Dedifferentiated amniotic fluid mesenchymal stem cell (primary cell): ENCODE results near the gene SH3TC2.

ENCODE experiments used
- DNase-seq: peaks from one replicate; pipeline ENCODE4 v3.0.0-alpha.2; 2016; ENCODE audit errors: extremely low spot score

The SH3TC2 gene

DNA sequence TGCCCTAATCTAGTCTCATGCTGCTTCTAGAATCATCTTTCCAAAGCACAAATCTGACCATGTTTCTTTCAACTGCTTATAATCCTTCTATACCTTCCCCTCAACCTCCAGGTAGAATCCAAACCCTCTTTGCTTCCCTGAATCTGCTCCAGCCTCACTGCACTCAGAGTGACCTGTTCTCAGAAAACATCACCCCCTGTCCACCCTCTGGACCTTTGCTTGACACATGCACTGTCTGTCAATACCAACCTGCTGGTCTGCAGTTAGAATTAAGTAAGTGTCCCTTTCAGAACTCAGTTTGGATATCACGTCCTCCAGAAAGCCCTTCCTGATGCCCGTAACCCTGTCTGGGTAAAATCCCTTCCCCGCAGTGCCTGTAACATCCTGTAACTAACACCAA lies 63.1 kb downstream of the SH3TC2 start:
- no peak for DNase-seq

DNA sequence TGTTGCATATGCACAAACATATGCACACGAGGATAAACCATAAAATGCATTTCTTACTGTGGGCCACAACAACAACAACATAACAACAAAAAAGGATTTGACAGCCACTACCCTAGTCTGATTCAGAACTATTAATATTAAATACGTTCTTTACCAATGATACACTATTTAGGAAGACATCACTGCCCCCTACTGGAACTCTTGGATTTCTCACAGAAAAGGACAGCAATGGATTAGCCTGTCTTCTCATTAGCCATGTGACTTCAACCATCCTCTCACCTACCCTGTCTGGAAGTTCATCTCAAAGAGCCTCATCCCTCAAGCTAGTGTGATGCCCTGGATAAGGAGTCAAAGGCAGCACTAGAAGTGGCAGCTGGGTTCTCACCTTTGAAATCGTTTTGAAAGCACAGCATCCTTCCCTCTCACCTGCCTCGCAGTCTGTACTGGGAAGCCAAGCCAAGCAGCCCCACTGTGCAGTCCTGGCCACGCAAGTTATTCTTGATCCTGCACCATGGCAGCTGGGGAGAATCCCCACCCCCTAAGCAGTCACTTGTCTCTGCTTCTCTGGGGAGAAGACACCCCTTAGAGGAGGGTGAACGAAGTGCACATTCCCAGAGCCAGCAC lies 64.6 kb downstream of the SH3TC2 start:
- peak; percentile 66 for DNase-seq

DNA sequence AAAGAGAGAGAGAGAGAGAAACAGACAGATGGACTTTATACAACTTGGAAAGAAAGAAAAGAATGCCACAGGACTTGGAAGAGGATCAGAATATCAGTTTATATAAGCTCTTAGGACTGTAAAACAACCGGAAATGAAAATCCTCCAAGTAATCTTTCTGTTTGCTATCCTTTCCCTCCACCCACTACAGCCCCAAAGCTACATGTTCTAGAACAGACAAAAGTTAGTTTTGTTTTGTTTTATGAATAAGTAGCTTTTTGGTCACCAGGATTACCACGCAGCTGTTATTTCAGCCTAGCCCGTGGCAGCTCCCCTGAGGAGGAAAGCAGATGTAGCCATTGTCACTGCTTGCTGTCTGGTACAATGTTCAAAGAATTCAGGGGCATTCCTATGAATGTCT lies 66.6 kb downstream of the SH3TC2 start:
- peak; percentile 45 for DNase-seq

DNA sequence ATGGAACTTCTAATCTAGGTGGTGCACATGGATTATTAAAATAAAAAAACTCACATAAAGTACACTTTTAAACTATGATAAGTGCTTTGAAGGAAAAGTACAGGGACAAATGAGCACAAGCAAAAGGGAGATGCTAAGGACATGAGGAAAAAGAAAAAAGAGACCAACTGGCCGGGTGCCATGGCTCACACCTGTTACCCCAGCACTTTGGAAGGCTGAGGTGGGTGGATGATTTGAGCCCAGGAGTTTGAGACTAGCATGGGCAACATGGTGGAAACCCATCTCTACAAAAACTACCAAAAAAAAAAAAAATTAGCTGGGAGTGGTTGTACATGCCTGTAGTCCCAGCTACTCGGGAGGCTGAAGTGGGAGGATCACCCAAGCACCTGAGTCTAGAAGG lies 67.1 kb downstream of the SH3TC2 start:
- DNase-seq: no peak

DNA sequence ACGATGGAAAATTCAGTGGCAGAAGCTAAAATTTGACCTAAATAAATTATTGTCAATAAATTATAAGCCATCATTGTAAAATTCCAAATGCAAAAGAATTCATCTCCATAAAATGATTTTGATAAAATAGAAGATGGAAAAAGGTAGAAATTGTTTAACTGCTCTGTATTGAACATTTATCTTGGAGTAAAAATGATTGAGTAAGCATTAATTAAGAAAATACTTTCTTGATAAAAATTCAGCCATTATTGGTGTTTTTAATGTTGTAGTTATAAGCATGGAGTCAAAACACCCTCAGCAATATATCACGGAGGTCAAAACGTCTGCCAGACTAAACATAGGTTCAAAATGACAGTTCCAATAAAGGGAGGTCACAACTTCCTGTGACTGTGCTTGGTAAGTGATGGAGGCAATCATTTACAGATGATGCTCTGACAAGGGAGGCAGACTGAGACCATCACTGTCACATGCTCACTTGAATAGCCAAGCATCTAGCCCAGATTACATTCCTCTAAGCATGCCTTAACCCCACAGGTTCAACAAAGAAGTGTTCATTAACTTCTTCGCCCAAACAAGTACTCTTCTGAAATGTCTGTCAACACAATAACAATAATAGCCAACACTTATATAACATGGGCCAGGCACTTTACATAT lies 69.5 kb downstream of the SH3TC2 start:
- no peak for DNase-seq

DNA sequence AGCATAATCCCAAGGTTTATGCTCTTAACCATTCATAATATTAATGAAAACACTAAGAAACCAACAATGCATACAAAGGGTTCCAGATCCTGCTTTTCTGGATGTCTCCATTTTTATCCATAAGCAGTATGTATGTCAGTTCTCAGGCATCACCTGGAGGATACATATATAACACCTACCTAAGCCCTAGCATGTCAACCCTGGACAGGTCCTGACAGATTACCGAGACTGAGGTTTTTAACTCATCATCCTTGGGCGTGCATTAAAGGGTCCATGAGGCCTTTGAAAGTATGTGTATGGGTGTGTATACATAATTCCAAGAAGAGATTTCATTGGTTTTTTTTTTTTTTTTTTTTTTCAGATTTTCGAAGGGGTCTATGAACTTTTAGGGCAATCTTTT lies 70.6 kb downstream of the SH3TC2 start:
- no peak for DNase-seq

DNA sequence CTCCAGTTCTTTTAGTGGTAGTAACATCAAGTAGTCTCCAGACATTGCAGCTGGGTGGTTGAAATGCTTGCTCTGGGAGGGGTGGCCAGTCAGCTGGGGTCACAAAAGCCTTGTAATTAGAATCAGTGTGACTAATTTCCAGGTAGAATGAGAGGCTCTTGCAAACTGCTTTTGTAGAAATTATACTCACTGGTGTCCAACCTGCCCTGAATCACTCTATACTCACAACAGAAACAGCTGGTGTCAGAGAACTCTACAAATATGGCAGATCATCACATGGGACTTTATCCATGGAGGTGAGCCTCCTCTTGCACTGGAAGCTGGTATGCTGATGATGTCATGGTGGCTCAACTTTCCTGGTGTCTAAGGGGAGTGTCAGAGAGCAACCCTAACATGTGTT lies 71.3 kb downstream of the SH3TC2 start:
- DNase-seq: no peak

DNA sequence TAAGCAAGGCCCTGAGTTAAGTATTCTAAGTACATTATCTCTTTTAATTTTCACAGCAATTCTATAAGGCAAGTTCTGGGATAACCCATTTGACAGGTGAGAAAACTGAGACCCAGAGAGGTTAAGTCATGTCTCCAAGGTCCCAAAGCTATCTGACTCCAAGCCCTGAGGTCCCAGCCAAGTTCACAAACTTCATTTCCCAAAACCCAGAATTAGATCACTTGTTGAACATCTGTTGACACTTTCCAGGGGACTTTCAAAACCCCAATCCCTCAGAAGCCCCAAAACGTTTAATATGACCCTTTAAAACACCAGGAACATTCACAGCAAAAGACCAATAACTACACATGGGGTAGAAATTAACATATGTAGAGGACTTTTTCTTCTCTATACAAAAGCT lies 72.0 kb downstream of the SH3TC2 start:
- DNase-seq: no peak

DNA sequence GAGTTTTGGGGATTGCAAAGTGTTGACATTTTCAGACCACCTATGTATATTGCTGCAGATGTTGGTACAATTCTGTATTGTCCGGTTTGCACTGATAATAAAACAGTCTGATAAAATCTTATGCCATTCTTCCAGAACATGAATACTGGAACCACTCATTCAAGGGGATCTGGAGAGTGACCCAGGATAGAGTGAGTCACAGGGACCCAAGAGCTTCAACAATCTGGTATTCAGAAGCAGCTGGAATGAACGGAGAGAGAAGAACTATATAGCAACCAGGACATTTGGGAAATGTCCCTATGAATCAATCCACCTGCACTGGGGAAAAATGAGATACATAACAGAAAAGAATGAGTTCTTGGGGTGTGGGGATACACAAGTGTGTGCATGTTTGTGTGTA lies 73.3 kb downstream of the SH3TC2 start:
- DNase-seq: no peak

DNA sequence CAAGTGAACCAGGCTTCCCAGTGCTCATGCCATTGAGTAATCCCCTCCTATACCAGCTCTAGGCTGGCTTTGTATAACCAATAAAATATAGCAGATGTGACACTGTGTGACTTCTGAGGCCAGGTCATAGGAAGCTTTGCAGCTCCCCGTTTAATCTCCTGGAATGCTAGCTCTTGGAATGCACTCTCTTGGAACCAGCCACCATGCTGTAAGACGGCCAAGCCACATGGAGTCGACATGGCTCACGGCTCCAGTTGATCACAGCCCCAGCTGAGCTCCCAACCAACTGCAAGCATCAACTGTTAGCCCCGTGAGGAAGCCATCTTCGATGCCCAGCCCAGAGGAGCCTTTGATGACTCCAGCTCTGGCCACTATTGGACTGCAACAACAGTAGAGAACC lies 74.5 kb downstream of the SH3TC2 start:
- no peak for DNase-seq

DNA sequence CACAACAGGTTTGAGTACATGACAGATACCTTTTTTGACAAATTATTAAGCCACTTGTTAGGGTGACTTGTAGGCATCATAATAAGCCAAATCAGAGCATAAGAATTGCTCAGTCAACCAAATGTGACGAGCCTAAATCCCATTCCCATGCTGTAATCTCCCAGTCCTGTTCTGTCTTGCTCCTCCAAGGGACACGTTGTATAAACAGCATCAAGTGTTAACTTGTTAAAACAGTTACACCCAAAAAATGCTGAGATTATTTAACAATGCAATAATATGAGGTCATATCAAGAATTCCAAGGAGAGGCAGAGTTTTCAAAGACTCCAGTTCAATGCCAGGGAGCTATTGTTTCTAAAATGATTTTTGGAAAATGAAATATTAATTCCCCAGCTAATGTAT lies 76.2 kb downstream of the SH3TC2 start:
- no peak for DNase-seq

DNA sequence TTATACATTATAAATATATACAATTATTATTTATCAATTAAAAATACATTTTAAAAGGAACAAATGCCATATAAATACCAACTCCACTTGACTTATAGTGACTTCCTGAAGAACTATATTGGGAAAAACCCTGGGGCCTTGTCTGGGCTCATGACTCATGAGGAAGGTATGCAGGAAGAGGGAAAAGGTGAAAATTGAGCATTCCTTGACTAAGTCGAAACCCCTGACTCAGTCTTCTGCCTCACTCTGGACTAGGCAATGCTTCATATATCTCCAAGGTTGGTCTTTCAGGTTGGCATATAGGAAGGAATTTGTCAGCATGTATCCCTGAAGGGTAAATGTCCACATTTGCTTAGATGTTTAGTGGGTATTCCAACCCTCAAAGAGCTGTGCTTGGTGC lies 78.5 kb downstream of the SH3TC2 start:
- no peak for DNase-seq

DNA sequence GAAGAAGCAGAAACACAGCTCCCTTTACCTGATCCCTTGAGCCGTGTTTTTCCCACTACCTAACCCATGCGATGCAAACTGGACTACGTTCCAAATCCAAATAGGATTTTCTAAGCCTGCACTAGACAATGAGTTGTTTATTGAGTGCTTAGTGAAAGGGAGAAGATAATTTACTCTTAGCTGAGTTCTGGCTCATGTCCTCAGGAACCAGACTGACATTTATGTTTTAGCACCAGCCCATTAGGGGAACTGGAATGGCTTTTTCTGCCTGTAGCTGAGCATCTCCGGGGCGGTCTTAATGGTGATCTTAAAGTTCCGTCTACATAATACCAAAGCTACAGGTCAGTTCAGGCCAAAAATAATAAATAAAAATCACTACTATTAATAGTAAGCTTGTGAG lies 81.5 kb downstream of the SH3TC2 start:
- DNase-seq: no peak

DNA sequence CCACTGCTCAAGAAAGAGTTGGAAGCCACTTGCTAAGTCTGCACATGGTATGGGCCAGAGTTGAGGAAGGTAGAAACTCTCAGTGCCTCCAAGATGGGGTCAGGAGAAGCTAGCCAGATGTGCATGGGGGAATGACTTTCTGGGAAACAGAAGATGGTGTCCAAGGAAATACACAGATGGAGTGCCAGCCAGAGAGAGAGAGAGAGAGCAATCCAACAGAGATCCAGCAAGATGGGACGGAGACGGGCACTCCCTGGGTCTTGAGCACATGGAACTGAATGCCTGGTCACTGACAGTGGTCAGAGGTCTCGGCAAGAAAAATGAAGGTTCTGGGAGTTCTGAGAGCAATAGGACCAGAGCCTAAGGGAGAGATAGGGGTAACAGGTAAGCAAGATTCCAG lies 82.1 kb downstream of the SH3TC2 start:
- no peak for DNase-seq

DNA sequence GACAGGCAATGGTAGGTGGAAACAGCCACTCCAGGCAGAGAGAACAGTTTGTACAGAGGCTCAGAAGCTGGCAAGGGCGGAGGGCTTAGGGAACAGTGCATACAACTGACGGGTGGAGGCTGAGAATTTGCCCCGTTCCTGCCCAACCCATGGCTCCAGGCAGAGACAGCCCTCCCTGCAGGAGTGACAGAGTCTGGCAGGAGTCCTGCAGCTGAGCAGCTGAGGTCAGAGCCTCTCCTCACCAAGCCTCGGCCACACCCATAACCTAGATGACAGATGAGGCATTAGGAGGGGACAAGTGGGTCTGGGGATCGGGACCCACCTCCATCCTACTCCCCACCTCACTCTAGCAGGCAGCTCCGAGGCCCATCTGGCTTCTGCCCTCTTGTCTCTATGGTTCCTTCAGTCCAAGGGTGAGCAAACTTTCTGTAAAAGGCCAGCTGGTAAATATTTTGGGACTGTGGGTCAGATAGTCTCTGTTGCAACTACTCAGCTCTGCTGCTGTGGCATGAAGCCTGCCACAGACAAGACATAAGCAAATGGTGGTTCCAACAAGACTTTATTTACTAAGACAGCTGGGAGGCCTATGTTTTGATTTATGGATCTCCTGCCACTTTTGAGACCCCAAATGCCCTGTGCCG lies 83.7 kb downstream of the SH3TC2 start:
- no peak for DNase-seq

DNA sequence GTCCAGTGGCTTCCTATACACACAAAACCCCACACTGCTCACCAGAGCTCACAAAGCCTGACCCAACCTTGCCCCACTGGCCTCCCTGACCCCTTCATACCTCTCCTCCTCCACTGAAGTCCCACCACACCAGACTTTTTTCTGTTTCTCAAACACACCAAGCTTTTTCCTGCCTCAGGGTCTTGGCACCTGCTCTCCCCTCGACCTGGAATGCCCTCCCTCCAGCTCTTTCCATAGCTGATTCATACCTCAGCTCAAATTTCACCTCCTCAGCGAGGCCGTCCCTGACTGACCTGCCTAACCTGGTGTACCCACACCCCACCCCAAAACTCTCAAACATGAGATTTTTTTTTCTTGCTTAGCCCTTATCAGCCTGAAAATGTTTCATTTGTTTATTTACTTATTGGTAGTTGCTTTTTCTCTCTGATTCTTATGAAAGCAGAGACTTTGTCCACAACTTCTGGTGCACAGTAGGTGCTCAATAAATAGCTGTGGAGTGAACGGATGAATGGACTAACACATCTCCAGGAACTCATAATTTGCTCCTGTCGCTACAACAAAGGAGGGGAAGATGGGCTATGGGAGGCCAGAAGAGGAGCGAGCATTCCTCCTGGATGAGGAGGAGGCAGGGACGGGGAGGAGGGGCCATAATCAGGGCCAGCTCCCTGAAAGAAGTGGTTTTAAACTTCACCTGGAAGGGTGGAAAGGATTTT lies 84.3 kb downstream of the SH3TC2 start:
- no peak for DNase-seq

DNA sequence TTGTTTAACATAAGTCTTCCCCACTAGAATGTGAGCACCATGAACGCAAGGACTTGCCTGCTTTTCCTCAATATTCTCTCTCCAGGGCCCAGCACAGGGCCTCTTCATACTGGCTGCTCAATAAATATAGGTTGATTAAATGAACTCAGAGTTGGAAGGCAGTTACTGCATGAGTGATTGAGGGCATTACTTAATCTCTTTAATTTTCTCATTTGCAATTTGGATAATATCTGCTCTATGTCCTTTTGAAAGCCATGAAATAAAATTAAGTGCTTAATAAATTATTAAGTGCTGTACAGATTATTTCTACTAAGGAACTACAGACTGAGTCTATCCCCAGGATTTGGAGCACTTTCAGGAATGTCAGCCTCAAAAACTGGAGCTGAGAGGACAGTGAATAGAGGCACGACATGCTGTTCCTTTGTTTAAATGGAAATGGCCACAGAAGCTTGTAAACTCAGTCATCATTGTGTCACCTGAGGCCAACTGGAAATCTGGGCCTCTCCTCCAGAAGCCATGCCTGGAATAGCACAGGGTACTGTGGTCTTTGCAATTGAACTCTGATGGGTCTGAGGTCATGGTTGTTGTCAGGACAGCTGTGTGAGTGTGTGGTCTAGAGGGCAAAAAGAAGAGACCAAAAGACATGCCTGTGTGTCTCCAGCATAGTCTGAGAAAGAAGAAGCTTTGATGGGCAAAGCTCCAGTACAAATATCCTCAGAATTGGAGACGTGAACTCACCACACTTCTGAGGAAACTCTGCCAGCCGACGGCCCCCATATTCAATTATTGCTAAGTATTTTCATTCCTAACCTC lies 86.1 kb downstream of the SH3TC2 start:
- DNase-seq: no peak

DNA sequence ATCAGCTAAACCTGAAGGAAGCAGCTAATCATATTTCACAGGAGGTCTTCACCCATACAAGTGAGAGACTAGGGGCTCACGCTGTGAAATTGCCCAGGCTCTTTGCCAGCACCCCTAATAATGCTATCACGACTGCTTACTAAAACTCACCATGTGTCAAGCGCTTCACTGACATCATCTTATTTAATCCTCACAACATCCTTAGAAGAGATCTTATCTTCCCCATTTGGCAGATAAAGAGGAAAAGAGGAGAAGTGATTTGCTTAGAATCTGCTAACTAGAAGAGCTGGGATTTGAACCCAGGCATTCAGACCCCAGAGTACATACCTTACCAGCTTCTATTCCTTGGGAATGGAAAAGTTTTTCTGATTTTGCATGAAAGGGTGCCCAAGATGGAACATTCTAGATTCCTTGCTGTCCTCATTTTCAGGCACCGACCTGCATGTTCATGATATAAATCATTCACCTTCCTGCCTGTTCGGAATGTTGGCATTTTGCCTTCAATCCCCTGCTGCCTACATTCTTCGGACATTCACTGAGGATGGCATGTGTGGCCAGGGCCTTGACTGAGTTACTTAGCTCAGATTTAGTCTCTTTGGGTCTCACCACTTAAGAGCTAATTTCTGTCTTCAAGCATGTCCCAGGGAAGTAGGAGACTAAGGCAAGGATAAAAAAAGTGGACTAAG lies 88.1 kb downstream of the SH3TC2 start:
- no peak for DNase-seq

DNA sequence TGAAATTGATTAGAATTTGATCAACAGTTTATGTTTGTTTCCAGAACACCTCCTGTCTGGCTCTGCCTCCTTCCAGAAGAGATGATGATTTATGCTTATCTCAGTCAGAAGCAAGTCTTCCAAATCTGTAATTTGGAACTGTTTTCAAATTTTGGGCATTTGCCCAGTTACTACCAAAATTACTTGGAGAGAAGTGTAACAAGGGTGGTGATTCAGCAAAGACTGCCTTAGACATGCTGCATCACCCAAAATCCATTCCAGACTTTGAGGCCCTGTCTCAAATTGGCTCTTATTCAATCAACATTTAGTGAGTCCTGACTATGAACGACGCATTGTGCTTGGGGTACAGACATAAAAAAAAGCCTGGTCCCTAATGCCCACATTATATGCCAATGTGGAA lies 89.4 kb downstream of the SH3TC2 start:
- DNase-seq: no peak

DNA sequence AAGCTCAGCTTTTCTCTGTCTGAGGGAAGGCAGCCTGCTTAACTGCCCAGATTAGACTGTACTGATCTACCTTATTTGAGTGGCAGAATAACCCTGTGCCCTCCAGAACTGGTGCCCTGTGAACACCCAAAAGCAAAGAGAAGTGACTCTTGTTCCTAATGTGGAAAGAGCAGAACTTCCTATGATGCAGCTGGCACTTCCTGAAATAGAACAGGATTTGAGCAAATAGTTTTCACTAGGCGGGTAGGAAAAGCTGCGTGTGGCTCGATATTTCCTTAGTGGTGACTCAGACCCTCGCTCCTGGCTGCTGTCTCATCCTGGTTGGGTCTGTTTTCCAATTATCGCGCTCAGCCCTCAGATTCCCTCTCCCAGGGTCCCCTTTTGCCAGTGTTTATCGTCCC lies 89.9 kb downstream of the SH3TC2 start:
- DNase-seq: peak; percentile 79

DNA sequence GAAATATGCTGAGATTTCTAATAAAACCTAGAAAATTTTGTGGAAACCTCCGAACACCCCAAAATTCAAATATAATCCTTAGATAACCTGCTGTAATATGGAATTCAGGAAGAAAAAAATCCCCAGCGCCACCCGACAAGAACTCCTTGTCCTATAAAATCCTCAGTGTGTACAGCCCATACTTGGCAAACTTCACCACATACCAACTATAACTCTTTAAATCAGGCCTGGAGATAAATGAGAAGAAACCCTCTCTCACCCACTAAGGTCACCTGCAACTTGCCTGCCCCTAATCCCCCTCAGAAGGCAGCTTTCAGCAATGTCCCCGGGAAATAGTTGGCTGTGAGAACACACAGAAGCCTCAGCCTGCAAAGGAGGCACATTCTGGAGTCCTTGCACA lies 90.5 kb downstream of the SH3TC2 start:
- no peak for DNase-seq
